Endothelial cell of umbilical vein (primary cell): ENCODE data around the gene RBM22. TPM values are rescaled to one million over a fixed set of nuclear protein-coding genes. Genes with fewer than 3 reads are reported as not detected.

Experiments used
- BruUV-seq: library from RNA; stranded (reverse); fragments of 400-500 nt; replicated peaks from 2 replicates; lab custom pipeline; 2021; lab: Mats Ljungman, UMichigan
- CTCF ChIA-PET: fragments of 300-600, 350-600 bp; sonication (Branson Sonifier 250); formaldehyde crosslinking; loops from one replicate; lab custom pipeline; 2021; ENCODE audit warnings: antibody characterized with exemption, inconsistent platforms; lab: Charles Lee
- POLR2A ChIA-PET: fragments of 300-600, 350-600 bp; sonication (Branson Sonifier 250); formaldehyde crosslinking; loops from one replicate; lab custom pipeline; 2021; ENCODE audit warnings: antibody characterized with exemption, inconsistent platforms; lab: Charles Lee
- DNase-seq: peaks from one replicate; pipeline ENCODE4 v3.0.0-alpha.2; 2011; ENCODE audit warnings: low read depth, low spot score
- FAIRE-seq: peaks from 2 replicates; lab custom pipeline; 2011; peaks lifted over from hg19 to GRCh38; lab: Jason Lieb, UNC
- H2AFZ ChIP-seq: 2 replicates; pipeline ENCODE4 v1.6.0; 2012; ENCODE audit warnings: low read depth, low read length, control low read depth, inconsistent platforms
- H3K27ac ChIP-seq: 2 replicates; pipeline ENCODE4 v1.5.1; 2011; ENCODE audit warnings: low read depth, mild to moderate bottlenecking, control low read depth, low read length, moderate library complexity; ENCODE audit not compliant: insufficient read depth
- H3K27me3 ChIP-seq, 2 experiments: 2 replicates each; pipeline versions ENCODE4 v1.6.0 to v1.6.1; 2011; ENCODE audit warnings: low read length in 2 of 2, mixed read lengths in 1 of 2; ENCODE audit not compliant: control insufficient read depth in 2 of 2, insufficient read depth in 2 of 2
- H3K36me3 ChIP-seq, 2 experiments: 2 replicates in 1 of 2; 3 replicates in 1 of 2; pipeline ENCODE4 v1.5.1; 2011; ENCODE audit warnings: low read length in 2 of 2, mild to moderate bottlenecking in 1 of 2, moderate library complexity in 1 of 2; ENCODE audit not compliant: control insufficient read depth in 2 of 2, insufficient read depth in 2 of 2; ENCODE audit errors: extremely low read depth in 1 of 2
- H3K4me1 ChIP-seq: 3 replicates; pipeline ENCODE4 v1.5.1; 2011; ENCODE audit warnings: mild to moderate bottlenecking, low read length; ENCODE audit not compliant: control insufficient read depth, insufficient read depth; ENCODE audit errors: extremely low read depth
- H3K4me2 ChIP-seq: 2 replicates; pipeline ENCODE4 v1.6.1; 2011; ENCODE audit warnings: low read length, control low read depth, mixed read lengths; ENCODE audit not compliant: insufficient read depth
- H3K4me3 ChIP-seq, 3 experiments: fragments of 200-600 bp in 1 of 3; sonication (generic), shearing (Covaris generic) in 1 of 3; replicated peaks in 1 of 3; 2 replicates each; pipeline ENCODE4 v1.5.1; 2011 to 2016; ENCODE audit warnings: control low read depth in 3 of 3, low read length in 3 of 3, mild to moderate bottlenecking in 2 of 3, inconsistent platforms in 1 of 3, low read depth in 1 of 3, moderate library complexity in 1 of 3; ENCODE audit not compliant: insufficient read depth in 1 of 3
- H3K79me2 ChIP-seq: 2 replicates; pipeline ENCODE4 v1.6.0; 2012; ENCODE audit warnings: low read length, inconsistent platforms; ENCODE audit not compliant: control insufficient read depth, insufficient read depth
- H3K9ac ChIP-seq: replicated peaks from 2 replicates; pipeline ENCODE3; 2011; ENCODE audit warnings: low read length, control low read depth; ENCODE audit not compliant: insufficient read depth; ENCODE audit errors: extremely low read depth
- H3K9me1 ChIP-seq: replicated peaks from 3 replicates; pipeline ENCODE4 v1.6.0; 2011; ENCODE audit warnings: mild to moderate bottlenecking, low read length; ENCODE audit not compliant: control insufficient read depth, insufficient read depth; ENCODE audit errors: extremely low read depth
- H3K9me3 ChIP-seq: replicated peaks from 2 replicates; pipeline ENCODE4 v1.5.1; 2012; ENCODE audit warnings: low read length, inconsistent platforms; ENCODE audit not compliant: control insufficient read depth, insufficient read depth
- H4K20me1 ChIP-seq: replicated peaks from 2 replicates; pipeline ENCODE3; 2011; ENCODE audit warnings: mild to moderate bottlenecking, low read length; ENCODE audit not compliant: control insufficient read depth, insufficient read depth; ENCODE audit errors: extremely low read depth
- EZH2 ChIP-seq: IDR thresholded peaks from 2 replicates; pipeline ENCODE4 v1.6.1; 2012; ENCODE audit warnings: borderline replicate concordance, low read depth, mild to moderate bottlenecking, moderate library complexity, low read length, inconsistent platforms; ENCODE audit not compliant: severe bottlenecking
- FOS ChIP-seq: IDR thresholded peaks from 2 replicates; pipeline ENCODE4 v1.6.1; 2011; ENCODE audit warnings: mild to moderate bottlenecking, low read length, moderate library complexity, borderline replicate concordance; ENCODE audit not compliant: insufficient read depth
- GATA2 ChIP-seq: IDR thresholded peaks from 2 replicates; pipeline ENCODE4 v1.7.0; 2011; ENCODE audit warnings: low read depth, mild to moderate bottlenecking, moderate library complexity, mixed read lengths, low read length; ENCODE audit not compliant: insufficient read length, insufficient read depth
- MYC ChIP-seq: IDR thresholded peaks from one replicate; pipeline ENCODE4 v1.6.1; 2011; ENCODE audit warnings: mild to moderate bottlenecking, low read depth, low read length
- dilution Hi-C: fragments of 300-500 bp; cut with MboI; formaldehyde crosslinking; loops from one replicate; pipeline ENCODE4 v1.15.0; 2019; ENCODE audit warnings: low sequenced_read_pairs; ENCODE audit not compliant: extremely low pct_ligation_motif_present
- intact Hi-C: fragments of 100-400 bp; cut with micrococcal nuclease; formaldehyde crosslinking; loops from one replicate; pipeline ENCODE4 v1.10.0; 2022
- polyA plus RNA-seq, 4 experiments: library from polyadenylated mRNA; depleted of rRNA in 3 of 4; stranded (reverse) in 3 of 4; unstranded in 1 of 4; fragments of >200 nt; gene quantifications; 2 replicates each; pipeline versions ENCODE4 v1.2.1 to v1.2.3, GENCODE V29; 2011 to 2012; ENCODE audit warnings: missing spikeins in 1 of 4
- total RNA-seq: library from RNA; stranded (reverse); gene quantifications from 2 replicates; pipeline ENCODE4 v1.2.3, GENCODE V29; 2021
- TF ChIP-seq, protein P1 (sequence below): IDR thresholded peaks from 2 replicates; pipeline ENCODE4 v1.6.1; 2011; ENCODE audit not compliant: insufficient read depth, insufficient read length
- TF ChIP-seq, protein P2 (sequence below), 2 donors: IDR thresholded peaks; 1 replicate in 1 of 2; 2 replicates in 1 of 2; pipeline ENCODE4 v1.5.1; 2011; ENCODE audit warnings: low read length in 2 of 2, mild to moderate bottlenecking in 2 of 2, moderate library complexity in 2 of 2, control low read depth in 1 of 2, inconsistent platforms in 1 of 2, low read depth in 1 of 2; ENCODE audit not compliant: insufficient read depth in 1 of 2; ENCODE audit errors: extremely low read depth in 1 of 2

Gene RBM22
- total and polyA plus RNA-seq, 2 donors (not counting 3 experiments of a cell fraction or from before 2014, with no cell fraction given): 41.8 to 51.2 TPM

DNA sequence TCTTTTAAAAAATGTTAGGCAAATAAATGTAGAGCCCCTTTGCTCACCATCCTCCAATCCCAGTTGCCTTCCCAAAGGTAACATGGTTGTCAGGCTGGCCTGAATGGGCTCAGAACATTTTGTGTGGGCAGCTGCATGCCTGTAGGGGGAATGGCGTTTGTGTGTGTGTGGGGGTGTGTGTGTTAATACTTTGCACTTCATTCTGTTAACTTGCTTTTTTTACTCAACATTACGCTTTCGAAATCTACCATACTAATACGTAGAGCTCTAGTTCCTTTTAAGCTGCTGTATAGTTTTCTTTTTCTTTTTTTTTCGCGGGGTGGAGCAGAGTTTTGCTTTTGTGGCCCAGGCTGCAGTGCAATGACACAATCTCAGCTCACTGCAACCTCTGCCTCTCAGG is 25.8 kb downstream of the RBM22 start:
- Histone ChIP-seq H3K9me1 (no peaks in the 10 kb centered on the region), H4K20me1 (no peaks in the 10 kb centered on the region), H3K27ac (no peak overlapping the region), H2AFZ (no peak overlapping the region), H3K4me3 (no peak overlapping the region), H3K4me2 (no peak overlapping the region), H3K79me2 (no peaks in the 10 kb centered on the region), H3K9ac (no peak overlapping the region), H3K36me3 (no peaks in the 10 kb centered on the region), H3K27me3 (peaks cover under 1 to 12% of the 10 kb centered on the region in 2 experiments), H3K9me3 (no peaks in the 10 kb centered on the region), H3K4me1 (peaks cover 13% of the 10 kb centered on the region)
- dilution Hi-C loops: no loop called here
- FAIRE-seq (no peak), DNase-seq (no peak)
- TF ChIP-seq, protein P1, sequence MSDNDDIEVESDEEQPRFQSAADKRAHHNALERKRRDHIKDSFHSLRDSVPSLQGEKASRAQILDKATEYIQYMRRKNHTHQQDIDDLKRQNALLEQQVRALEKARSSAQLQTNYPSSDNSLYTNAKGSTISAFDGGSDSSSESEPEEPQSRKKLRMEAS: no peak
- TF ChIP-seq EZH2: no peak
- TF ChIP-seq MYC: no peak
- ChIA-PET POLR2A (no interaction called here), CTCF (interaction anchor here (2.5 kb wide), 1 partner anchor 25 kb away, joined by 10 read pairs; the partner anchor contains the start of gene RBM22)
- intact Hi-C loops: no loop called here
- BruUV-seq: no TSS peak

DNA sequence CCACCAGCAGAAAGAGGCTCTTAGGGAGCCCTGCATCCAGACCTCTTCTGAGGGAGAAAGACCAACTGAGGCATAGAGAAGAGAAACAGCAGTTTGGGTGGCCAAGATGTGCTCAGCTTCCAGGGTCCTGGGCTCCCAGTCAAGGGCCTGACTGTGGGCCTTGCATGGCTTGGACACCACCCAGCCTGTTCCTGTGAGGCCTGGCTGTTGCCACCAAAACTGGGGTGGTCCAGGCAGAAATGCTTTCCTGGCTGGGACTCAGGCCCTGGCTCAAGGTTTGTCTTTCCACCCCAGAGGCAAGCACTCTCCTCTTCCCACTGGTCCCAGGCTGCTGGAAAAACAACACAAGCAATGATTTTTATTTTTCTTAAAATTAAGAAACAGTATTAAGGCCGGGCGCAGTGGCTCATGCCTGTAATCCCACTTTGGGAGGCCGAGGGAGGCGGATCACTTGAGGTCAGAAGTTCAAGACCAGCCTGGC is 26.5 kb downstream of the RBM22 start:
- dilution Hi-C loops (no loop called here), intact Hi-C loops (no loop called here)
- no TSS peak for BruUV-seq
- DNase-seq (no peak), FAIRE-seq (no peak)
- Histone ChIP-seq H3K9me1 (no peaks in the 10 kb centered on the region), H3K27me3 (peaks cover 2 to 12% of the 10 kb centered on the region in 2 experiments), H3K4me1 (peaks cover 13% of the 10 kb centered on the region), H3K4me2 (no peak overlapping the region), H3K4me3 (no peak overlapping the region), H3K27ac (no peak overlapping the region), H3K9ac (no peak overlapping the region), H3K36me3 (no peaks in the 10 kb centered on the region), H3K9me3 (no peaks in the 10 kb centered on the region), H4K20me1 (no peaks in the 10 kb centered on the region), H3K79me2 (no peaks in the 10 kb centered on the region), H2AFZ (no peak overlapping the region)
- ChIA-PET CTCF (interaction anchor here (3.0 kb wide), 1 partner anchor 26 kb away, joined by 16 read pairs; the partner anchor contains the start of gene RBM22), POLR2A (no interaction called here)
- TF ChIP-seq EZH2 (no peak), GATA2 (no peak), FOS (no peak), MYC (no peak)
- TF ChIP-seq, protein P2, sequence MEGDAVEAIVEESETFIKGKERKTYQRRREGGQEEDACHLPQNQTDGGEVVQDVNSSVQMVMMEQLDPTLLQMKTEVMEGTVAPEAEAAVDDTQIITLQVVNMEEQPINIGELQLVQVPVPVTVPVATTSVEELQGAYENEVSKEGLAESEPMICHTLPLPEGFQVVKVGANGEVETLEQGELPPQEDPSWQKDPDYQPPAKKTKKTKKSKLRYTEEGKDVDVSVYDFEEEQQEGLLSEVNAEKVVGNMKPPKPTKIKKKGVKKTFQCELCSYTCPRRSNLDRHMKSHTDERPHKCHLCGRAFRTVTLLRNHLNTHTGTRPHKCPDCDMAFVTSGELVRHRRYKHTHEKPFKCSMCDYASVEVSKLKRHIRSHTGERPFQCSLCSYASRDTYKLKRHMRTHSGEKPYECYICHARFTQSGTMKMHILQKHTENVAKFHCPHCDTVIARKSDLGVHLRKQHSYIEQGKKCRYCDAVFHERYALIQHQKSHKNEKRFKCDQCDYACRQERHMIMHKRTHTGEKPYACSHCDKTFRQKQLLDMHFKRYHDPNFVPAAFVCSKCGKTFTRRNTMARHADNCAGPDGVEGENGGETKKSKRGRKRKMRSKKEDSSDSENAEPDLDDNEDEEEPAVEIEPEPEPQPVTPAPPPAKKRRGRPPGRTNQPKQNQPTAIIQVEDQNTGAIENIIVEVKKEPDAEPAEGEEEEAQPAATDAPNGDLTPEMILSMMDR (IDR thresholded peaks at IDR 0.05; ENCODE audit: extremely low read depth in 1 of 2, insufficient read depth in 1 of 2, low read depth in 1 of 2, low read length in 2 of 2): no peak
